Heart left ventricle (tissue), 16 donors: ENCODE measurements around the gene ASXL2. TPM values are rescaled to one million over a fixed set of nuclear protein-coding genes. Genes with fewer than 3 reads are reported as not detected.
"Not testable (repeated sequence)": the region's sequence is repeated elsewhere in the genome, so short reads cannot be mapped to it uniquely, and the experiment has no call there.

Experiments
- ATAC-seq, 4 donors: fragments of 200-7000 bp; cut with Tn5 transposase; one replicate each; pipeline ENCODE4 v1.9.1; 2020 to 2022; ENCODE audit warnings: moderate library complexity in 4 of 4, mild to moderate bottlenecking in 3 of 4, moderate number of reproducible peaks in 1 of 4
- DNase-seq, 5 donors: peaks; one replicate each; pipeline ENCODE4 v3.0.0-alpha.2; 2020
- H3K27ac ChIP-seq, 12 donors: fragments of 200-600 bp; sonication (generic) in 4 of 12; one replicate each; pipeline versions ENCODE4 v1.5.0 to v1.8.0; 2016 to 2022; ENCODE audit warnings: mild to moderate bottlenecking in 2 of 12
- H3K27me3 ChIP-seq, 9 donors: fragments of 200-600 bp; sonication (generic) in 2 of 9; one replicate each; pipeline versions ENCODE4 v1.5.1 to v1.8.0; 2016 to 2022; ENCODE audit warnings: mild to moderate bottlenecking in 3 of 9
- H3K36me3 ChIP-seq, 9 donors: fragments of 200-600 bp; sonication (generic) in 2 of 9; one replicate each; pipeline versions ENCODE4 v1.5.0 to v1.8.0; 2018 to 2022; ENCODE audit warnings: mild to moderate bottlenecking in 2 of 9
- H3K4me1 ChIP-seq, 12 donors: fragments of 200-600 bp; sonication (generic) in 4 of 12; one replicate each; pipeline versions ENCODE4 v1.5.0 to v1.8.0; 2016 to 2022; ENCODE audit warnings: mild to moderate bottlenecking in 3 of 12
- H3K4me3 ChIP-seq, 12 donors: fragments of 200-600 bp; sonication (generic) in 4 of 12; one replicate each; pipeline versions ENCODE4 v1.5.0 to v1.8.0; 2017 to 2022; ENCODE audit warnings: mild to moderate bottlenecking in 9 of 12, moderate library complexity in 4 of 12
- H3K9me3 ChIP-seq, 12 donors: fragments of 200-600 bp; sonication (generic) in 4 of 12; one replicate each; pipeline versions ENCODE4 v1.5.0 to v1.8.0; 2016 to 2022; ENCODE audit warnings: mild to moderate bottlenecking in 1 of 12
- CTCF ChIP-seq, 12 donors: fragments of 200-600 bp; sonication (generic) in 4 of 12; IDR thresholded peaks; one replicate each; pipeline versions ENCODE4 v1.5.0 to v1.8.0; 2018 to 2022; ENCODE audit warnings: antibody characterized with exemption in 12 of 12, mild to moderate bottlenecking in 5 of 12
- POLR2A ChIP-seq, 2 donors: fragments of 450-650 bp; IDR thresholded peaks; one replicate each; pipeline ENCODE4 v1.6.1; 2017; ENCODE audit warnings: antibody characterized with exemption in 2 of 2, mild to moderate bottlenecking in 2 of 2, moderate library complexity in 2 of 2
- WGBS, 4 donors: extraction: QIAGEN DNeasy Blood & Tissue Kit in 2 of 4; methylation state at CpG; one replicate each; pipeline versions ENCODE4 v1.1.5 to v1.1.7; 2013 to 2018; 5-methylcytosine and 5-hydroxymethylcytosine counted together
- intact Hi-C, 10 donors: fragments of 100-400 bp; cut with DNase I; formaldehyde crosslinking; loops; one replicate each; pipeline versions ENCODE4 v1.11.1 to v1.14.2; 2022
- polyA plus RNA-seq, 2 donors: library from polyadenylated mRNA; stranded (reverse); fragments of 200-250 nt; gene quantifications; one replicate each; pipeline ENCODE4 v1.2.3, GENCODE V29; 2013
- total RNA-seq, 9 donors: library from RNA; depleted of rRNA in 2 of 9; stranded (reverse); fragments of >200 nt in 2 of 9; fragmentation: NEBNext Ultra II Directional in 3 of 9; extraction: Animal tissue kit (Norgen Biotek cat#: 25700) in 3 of 9; gene quantifications; one replicate each; pipeline versions ENCODE4 v1.1.0 to v1.2.4, GENCODE V29; 2016 to 2023
- donor health status: ischemic (EF 13 %, LVEDD 7.1; RV severe dilation, severe dysfunction).
- donor health status: healthy with polysubstance abuse.
- donor health status: DM: no; HTN: yes; CAD: no.
- donor health status: DM: no; HTN: no; CAD: no.
- donor health status: ischemic (EF 25% LVEDD 6.9; RV normal size, moderate dysfunction).
- donor health status: ischemic (EF 25% LVEDD 5.7; RV mildly dilated, moderate dysfunction).
- donor health status: healthy.
- donor health status: DM: yes; HTN: yes; CAD: no.
- donor health status: ischemic (EF 35%, LVEDD 5.7; RV mildly dilated, moderate dysfunction).
- donor health status: nonischemic (EF 11% LVEDD 7.7; RV severe dilation, severe dysfunction).
- donor health status: DM: yes; HTN: yes; CAD: no.
- donor health status: PGD.
- donor health status: ischemic (EF 29% LVEDD 5.4; RV normal size, mild dysfunction).
- donor health status: nonischemic (EF 23%, LVEDD 6.1; RV moderate dilation, normal function).

ASXL2 gene
- total and polyA plus RNA-seq, 11 donors, result 1.9 to 35.3 (median 23.0) TPM

DNA sequence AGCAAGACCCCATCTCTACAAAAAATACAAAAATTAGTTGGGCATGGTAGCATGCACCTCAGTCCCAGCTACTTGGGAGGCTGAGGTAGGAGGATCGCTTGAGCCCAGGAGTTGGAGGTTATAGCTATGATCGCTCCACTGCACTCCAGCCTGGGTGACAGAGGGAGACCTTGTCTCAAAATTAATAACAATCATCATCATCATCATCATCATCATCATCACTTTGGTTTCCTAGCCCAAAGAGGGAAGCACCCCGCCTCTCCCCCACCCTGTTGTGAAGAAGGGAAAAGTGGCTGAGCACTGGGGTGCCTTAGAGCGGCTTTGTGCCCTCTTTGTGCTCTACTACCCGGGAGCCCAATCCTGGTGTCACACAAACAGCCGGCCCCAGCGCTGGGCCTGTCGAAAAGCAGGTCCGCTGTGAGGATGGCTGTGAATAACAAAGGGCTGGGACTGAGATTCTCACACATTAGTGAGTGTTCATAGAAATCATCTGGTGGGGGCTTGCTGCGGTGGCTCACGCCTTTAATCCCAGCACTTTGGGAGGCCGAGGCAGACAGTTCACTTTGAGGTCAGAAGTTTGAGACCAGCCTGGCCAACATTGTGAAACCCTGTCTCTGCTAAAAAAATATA, 42.6 kb upstream of the ASXL2 start:
- no peak for ATAC-seq
- DNase-seq, result no peak
- Histone ChIP-seq H3K4me3 (no peak overlapping the region), H3K27me3 (peaks cover 0 to 3% (median 0%) of the 10 kb centered on the region in 9 donors), H3K9me3 (no peaks in the 10 kb centered on the region), H3K4me1 (no peaks in the 10 kb centered on the region), H3K36me3 (no peaks in the 10 kb centered on the region), H3K27ac (no peak overlapping the region)
- WGBS, 4 donors, result 78 to 89% (median 81%) methylated on average over 11 to 12 of the region's 12 CpGs
- intact Hi-C loops, result no loop called here
- TF ChIP-seq CTCF (IDR thresholded peaks at IDR 0.05), result no peak
- no peak for TF ChIP-seq POLR2A (IDR thresholded peaks at IDR 0.05)

DNA sequence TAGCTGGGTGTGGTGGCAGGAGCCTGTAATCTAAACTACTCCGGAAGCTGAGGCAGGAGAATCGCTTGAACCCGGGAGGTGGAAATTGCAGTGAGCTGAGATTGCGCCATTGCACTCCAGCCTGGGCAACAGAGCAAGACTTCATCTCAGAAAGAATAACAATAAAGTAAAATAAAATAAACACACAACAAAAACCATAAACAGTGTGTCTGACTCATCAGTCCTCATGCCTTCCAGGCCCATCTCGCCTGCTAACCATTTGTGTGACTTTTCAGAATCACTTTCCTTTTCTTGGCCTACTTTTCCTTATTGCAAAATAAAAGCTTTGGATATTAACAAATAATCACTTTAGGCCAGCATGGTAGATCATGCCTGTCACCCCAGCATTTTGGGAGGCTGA, 42.0 kb upstream of the ASXL2 start:
- no peaks in the 10 kb centered on the region for H3K4me1 ChIP-seq
- no peak overlapping the region for H3K27ac ChIP-seq
- no peak overlapping the region for H3K4me3 ChIP-seq
- peaks cover 0 to 3% (median 0%) of the 10 kb centered on the region in 9 donors for H3K27me3 ChIP-seq
- no peak for TF ChIP-seq CTCF (IDR thresholded peaks at IDR 0.05)
- no peak for TF ChIP-seq POLR2A (IDR thresholded peaks at IDR 0.05)
- intact Hi-C loops, result no loop called here
- WGBS, 4 donors, result 94 to 96% (median 95%) methylated on average over 5 of the region's 5 CpGs
- ATAC-seq (no peak), DNase-seq (no peak)
- no peaks in the 10 kb centered on the region for H3K36me3 ChIP-seq
- H3K9me3 ChIP-seq, result no peaks in the 10 kb centered on the region

DNA sequence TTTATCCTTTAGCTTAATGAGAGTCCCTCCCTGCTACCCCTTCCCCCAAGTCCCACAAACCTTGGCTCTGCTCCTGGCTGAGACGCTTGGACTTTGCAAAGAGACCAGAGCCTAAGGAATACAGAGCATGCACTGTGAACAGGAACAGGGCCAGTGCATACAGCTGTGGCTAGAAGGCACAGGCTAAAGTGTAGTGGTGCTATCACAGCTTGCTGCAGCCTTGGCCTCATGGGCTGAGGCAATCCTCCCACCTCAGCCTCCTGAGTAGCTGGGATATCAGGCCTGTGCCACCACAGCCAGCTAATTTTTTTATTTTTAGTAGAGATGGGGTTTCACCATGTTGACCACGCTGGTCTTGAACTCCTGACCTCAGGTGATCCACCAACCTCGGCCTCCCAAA, 39.5 kb upstream of the ASXL2 start:
- intact Hi-C loops, result no loop called here
- ATAC-seq, result no peak
- Histone ChIP-seq H3K4me1 (no peaks in the 10 kb centered on the region), H3K27me3 (peaks cover 0 to 3% (median 0%) of the 10 kb centered on the region in 9 donors), H3K27ac (no peak overlapping the region), H3K36me3 (no peaks in the 10 kb centered on the region), H3K4me3 (no peak overlapping the region), H3K9me3 (no peaks in the 10 kb centered on the region)
- no peak for TF ChIP-seq POLR2A (IDR thresholded peaks at IDR 0.05)
- TF ChIP-seq CTCF (IDR thresholded peaks at IDR 0.05), result no peak
- no peak for DNase-seq
- 83 to 91% (median 86%) methylated on average over 3 of the region's 3 CpGs for WGBS, 4 donors

- WGBS, 4 donors, result 80 to 86% (median 84%) methylated on average over 7 of the region's 7 CpGs
Observed at GRCh38 chr2:25917411-25917810, 39.1 kb upstream of the ASXL2 start.

DNA sequence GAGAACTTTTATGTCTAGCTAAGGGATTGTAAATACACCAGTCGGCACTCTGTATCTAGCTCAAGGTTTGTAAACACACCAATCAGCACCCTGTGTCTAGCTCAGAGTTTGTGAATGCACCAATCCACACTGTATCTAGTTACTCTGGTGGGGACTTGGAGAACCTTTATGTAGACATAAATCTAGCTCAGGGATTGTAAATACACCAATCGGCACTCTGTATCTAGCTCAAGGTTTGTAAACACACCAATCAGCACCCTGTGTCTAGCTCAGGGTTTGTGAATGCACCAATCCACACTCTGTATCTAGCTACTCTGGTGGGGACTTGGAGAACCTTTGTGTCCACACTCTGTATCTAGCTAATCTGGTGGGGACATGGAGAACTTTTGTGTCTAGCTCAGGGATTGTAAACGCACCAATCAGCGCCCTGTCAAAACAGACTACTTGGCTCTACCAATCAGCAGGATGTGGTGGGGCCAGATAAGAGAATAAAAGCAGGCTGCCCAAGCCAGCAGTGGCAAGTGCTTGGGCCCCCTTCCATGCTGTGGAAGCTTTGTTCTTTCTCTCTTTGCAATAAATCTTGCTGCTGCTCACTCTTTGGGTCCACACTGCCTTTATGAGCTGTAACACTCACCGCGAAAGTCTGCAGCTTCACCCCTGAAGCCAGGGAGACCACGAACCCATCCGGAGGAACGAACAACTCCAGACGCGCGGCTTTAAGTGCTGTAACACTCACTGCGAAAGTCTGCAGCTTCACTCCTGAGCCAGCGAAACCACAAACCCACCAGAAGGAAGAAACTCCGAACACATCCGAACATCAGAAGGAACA, 37.9 kb upstream of the ASXL2 start:
- H3K27ac ChIP-seq, H3K27me3 ChIP-seq, H3K36me3 ChIP-seq, H3K4me1 ChIP-seq, intact Hi-C loops, ATAC-seq, DNase-seq, H3K9me3 ChIP-seq: not testable (repeated sequence)
- peak overlapping the region in 1 of 12 donors; percentile 24 for H3K4me3 ChIP-seq
- 76 to 84% (median 82%) methylated on average over 14 to 16 of the region's 16 CpGs for WGBS, 4 donors

More at GRCh38 chr2:25917411-25917810, 39.1 kb upstream of the ASXL2 start:
- H3K9me3 ChIP-seq, H3K4me1 ChIP-seq, H3K4me3 ChIP-seq, H3K36me3 ChIP-seq, DNase-seq, ATAC-seq, H3K27ac ChIP-seq, H3K27me3 ChIP-seq, intact Hi-C loops: not testable (repeated sequence)

DNA sequence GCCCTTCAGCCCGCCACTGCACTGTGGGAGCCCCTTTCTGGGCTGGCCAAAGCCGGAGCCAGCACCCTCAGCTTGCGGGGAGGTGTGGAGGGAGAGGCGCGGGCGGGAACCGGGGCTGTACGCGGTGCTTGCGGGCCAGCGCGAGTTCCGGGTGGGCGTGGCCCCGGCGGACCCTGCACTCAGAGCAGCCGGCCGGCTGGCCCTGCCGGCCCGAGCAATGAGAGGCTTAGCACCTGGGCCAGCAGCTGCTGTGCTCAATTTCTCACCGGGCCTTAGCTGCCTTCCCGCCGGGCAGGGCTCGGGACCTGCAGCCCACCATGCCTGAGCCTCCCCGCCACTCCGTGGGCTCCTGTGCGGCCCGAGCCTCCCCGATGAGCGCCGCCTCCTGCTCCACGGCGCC, 37.1 kb upstream of the ASXL2 start:
- H3K27ac ChIP-seq, H3K4me1 ChIP-seq, H3K9me3 ChIP-seq, H3K36me3 ChIP-seq, H3K4me3 ChIP-seq, intact Hi-C loops, H3K27me3 ChIP-seq, DNase-seq, ATAC-seq: not testable (repeated sequence)
- 95 to 98% (median 96%) methylated on average over 14 to 33 of the region's 33 CpGs for WGBS, 4 donors

DNA sequence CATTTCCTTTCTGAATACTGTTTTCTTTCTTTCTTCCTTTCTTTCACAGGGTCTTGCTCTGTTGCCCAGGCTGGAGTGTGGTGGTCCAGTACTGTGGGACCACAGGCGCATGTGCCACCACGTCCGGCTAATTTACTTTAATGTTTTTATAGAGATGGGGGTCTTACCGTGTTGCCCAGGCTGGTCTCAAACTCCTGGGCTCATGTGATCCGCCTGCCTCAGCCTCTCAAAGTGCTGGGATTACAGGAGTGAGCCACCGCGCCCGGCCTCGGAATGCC, 35.3 kb upstream of the ASXL2 start:
- H3K27ac ChIP-seq, H3K9me3 ChIP-seq, H3K27me3 ChIP-seq, intact Hi-C loops, H3K4me3 ChIP-seq, DNase-seq, H3K4me1 ChIP-seq, H3K36me3 ChIP-seq, ATAC-seq: not testable (repeated sequence)
- WGBS, 4 donors, result 86 to 90% (median 88%) methylated on average over 9 of the region's 9 CpGs
